Endothelial cell of umbilical vein (primary cell): ENCODE data around the gene NBL1. TPM values are rescaled to one million over a fixed set of nuclear protein-coding genes. Genes with fewer than 3 reads are reported as not detected.

Experiments
- BruUV-seq: library from RNA; stranded (reverse); fragments of 400-500 nt; replicated peaks from 2 replicates; lab custom pipeline; 2021; lab: Mats Ljungman, UMichigan
- CTCF ChIA-PET: fragments of 300-600, 350-600 bp; sonication (Branson Sonifier 250); formaldehyde crosslinking; loops from one replicate; lab custom pipeline; 2021; ENCODE audit warnings: antibody characterized with exemption, inconsistent platforms; lab: Charles Lee
- POLR2A ChIA-PET: fragments of 300-600, 350-600 bp; sonication (Branson Sonifier 250); formaldehyde crosslinking; loops from one replicate; lab custom pipeline; 2021; ENCODE audit warnings: antibody characterized with exemption, inconsistent platforms; lab: Charles Lee
- DNase-seq: peaks from one replicate; pipeline ENCODE4 v3.0.0-alpha.2; 2011; ENCODE audit warnings: low read depth, low spot score
- FAIRE-seq: peaks from 2 replicates; lab custom pipeline; 2011; peaks lifted over from hg19 to GRCh38; lab: Jason Lieb, UNC
- H2AFZ ChIP-seq: 2 replicates; pipeline ENCODE4 v1.6.0; 2012; ENCODE audit warnings: low read depth, low read length, control low read depth, inconsistent platforms
- H3K27ac ChIP-seq: 2 replicates; pipeline ENCODE4 v1.5.1; 2011; ENCODE audit warnings: low read depth, mild to moderate bottlenecking, control low read depth, low read length, moderate library complexity; ENCODE audit not compliant: insufficient read depth
- H3K27me3 ChIP-seq, 2 experiments: 2 replicates each; pipeline versions ENCODE4 v1.6.0 to v1.6.1; 2011; ENCODE audit warnings: low read length in 2 of 2, mixed read lengths in 1 of 2; ENCODE audit not compliant: control insufficient read depth in 2 of 2, insufficient read depth in 2 of 2
- H3K36me3 ChIP-seq, 2 experiments: 2 replicates in 1 of 2; 3 replicates in 1 of 2; pipeline ENCODE4 v1.5.1; 2011; ENCODE audit warnings: low read length in 2 of 2, mild to moderate bottlenecking in 1 of 2, moderate library complexity in 1 of 2; ENCODE audit not compliant: control insufficient read depth in 2 of 2, insufficient read depth in 2 of 2; ENCODE audit errors: extremely low read depth in 1 of 2
- H3K4me1 ChIP-seq: 3 replicates; pipeline ENCODE4 v1.5.1; 2011; ENCODE audit warnings: mild to moderate bottlenecking, low read length; ENCODE audit not compliant: control insufficient read depth, insufficient read depth; ENCODE audit errors: extremely low read depth
- H3K4me2 ChIP-seq: 2 replicates; pipeline ENCODE4 v1.6.1; 2011; ENCODE audit warnings: low read length, control low read depth, mixed read lengths; ENCODE audit not compliant: insufficient read depth
- H3K4me3 ChIP-seq, 3 experiments: fragments of 200-600 bp in 1 of 3; sonication (generic), shearing (Covaris generic) in 1 of 3; replicated peaks in 1 of 3; 2 replicates each; pipeline ENCODE4 v1.5.1; 2011 to 2016; ENCODE audit warnings: control low read depth in 3 of 3, low read length in 3 of 3, mild to moderate bottlenecking in 2 of 3, inconsistent platforms in 1 of 3, low read depth in 1 of 3, moderate library complexity in 1 of 3; ENCODE audit not compliant: insufficient read depth in 1 of 3
- H3K79me2 ChIP-seq: 2 replicates; pipeline ENCODE4 v1.6.0; 2012; ENCODE audit warnings: low read length, inconsistent platforms; ENCODE audit not compliant: control insufficient read depth, insufficient read depth
- H3K9ac ChIP-seq: replicated peaks from 2 replicates; pipeline ENCODE3; 2011; ENCODE audit warnings: low read length, control low read depth; ENCODE audit not compliant: insufficient read depth; ENCODE audit errors: extremely low read depth
- H3K9me1 ChIP-seq: replicated peaks from 3 replicates; pipeline ENCODE4 v1.6.0; 2011; ENCODE audit warnings: mild to moderate bottlenecking, low read length; ENCODE audit not compliant: control insufficient read depth, insufficient read depth; ENCODE audit errors: extremely low read depth
- H3K9me3 ChIP-seq: replicated peaks from 2 replicates; pipeline ENCODE4 v1.5.1; 2012; ENCODE audit warnings: low read length, inconsistent platforms; ENCODE audit not compliant: control insufficient read depth, insufficient read depth
- H4K20me1 ChIP-seq: replicated peaks from 2 replicates; pipeline ENCODE3; 2011; ENCODE audit warnings: mild to moderate bottlenecking, low read length; ENCODE audit not compliant: control insufficient read depth, insufficient read depth; ENCODE audit errors: extremely low read depth
- EZH2 ChIP-seq: IDR thresholded peaks from 2 replicates; pipeline ENCODE4 v1.6.1; 2012; ENCODE audit warnings: borderline replicate concordance, low read depth, mild to moderate bottlenecking, moderate library complexity, low read length, inconsistent platforms; ENCODE audit not compliant: severe bottlenecking
- FOS ChIP-seq: IDR thresholded peaks from 2 replicates; pipeline ENCODE4 v1.6.1; 2011; ENCODE audit warnings: mild to moderate bottlenecking, low read length, moderate library complexity, borderline replicate concordance; ENCODE audit not compliant: insufficient read depth
- GATA2 ChIP-seq: IDR thresholded peaks from 2 replicates; pipeline ENCODE4 v1.7.0; 2011; ENCODE audit warnings: low read depth, mild to moderate bottlenecking, moderate library complexity, mixed read lengths, low read length; ENCODE audit not compliant: insufficient read length, insufficient read depth
- JUN ChIP-seq: IDR thresholded peaks from 2 replicates; pipeline ENCODE4 v1.6.1; 2011; ENCODE audit warnings: borderline replicate concordance, low read depth; ENCODE audit not compliant: insufficient read length, insufficient read depth
- MYC ChIP-seq: IDR thresholded peaks from one replicate; pipeline ENCODE4 v1.6.1; 2011; ENCODE audit warnings: mild to moderate bottlenecking, low read depth, low read length
- POLR2A ChIP-seq: IDR thresholded peaks from 2 replicates; pipeline ENCODE4 v1.6.1; 2012; ENCODE audit warnings: low read depth, mild to moderate bottlenecking, control low read depth, low read length
- POLR2AphosphoS5 ChIP-seq: IDR thresholded peaks from 2 replicates; pipeline ENCODE4 v1.6.1; 2012; ENCODE audit warnings: low read depth, mild to moderate bottlenecking, control low read depth, low read length, moderate library complexity; ENCODE audit not compliant: insufficient read depth
- dilution Hi-C: fragments of 300-500 bp; cut with MboI; formaldehyde crosslinking; loops from one replicate; pipeline ENCODE4 v1.15.0; 2019; ENCODE audit warnings: low sequenced_read_pairs; ENCODE audit not compliant: extremely low pct_ligation_motif_present
- intact Hi-C: fragments of 100-400 bp; cut with micrococcal nuclease; formaldehyde crosslinking; loops from one replicate; pipeline ENCODE4 v1.10.0; 2022
- polyA plus RNA-seq, 4 experiments: library from polyadenylated mRNA; depleted of rRNA in 3 of 4; stranded (reverse) in 3 of 4; unstranded in 1 of 4; fragments of >200 nt; gene quantifications; 2 replicates each; pipeline versions ENCODE4 v1.2.1 to v1.2.3, GENCODE V29; 2011 to 2012; ENCODE audit warnings: missing spikeins in 1 of 4
- total RNA-seq: library from RNA; stranded (reverse); gene quantifications from 2 replicates; pipeline ENCODE4 v1.2.3, GENCODE V29; 2021
- TF ChIP-seq, protein P1 (sequence below), 2 donors: IDR thresholded peaks; 1 replicate in 1 of 2; 2 replicates in 1 of 2; pipeline ENCODE4 v1.5.1; 2011; ENCODE audit warnings: low read length in 2 of 2, mild to moderate bottlenecking in 2 of 2, moderate library complexity in 2 of 2, control low read depth in 1 of 2, inconsistent platforms in 1 of 2, low read depth in 1 of 2; ENCODE audit not compliant: insufficient read depth in 1 of 2; ENCODE audit errors: extremely low read depth in 1 of 2
- TF ChIP-seq, protein P2 (sequence below): IDR thresholded peaks from 2 replicates; pipeline ENCODE4 v1.6.1; 2011; ENCODE audit not compliant: insufficient read depth, insufficient read length

Gene NBL1
- total and polyA plus RNA-seq, 2 donors (not counting 3 experiments of a cell fraction or from before 2014, with no cell fraction given): 36.2 to 40.5 TPM

DNA sequence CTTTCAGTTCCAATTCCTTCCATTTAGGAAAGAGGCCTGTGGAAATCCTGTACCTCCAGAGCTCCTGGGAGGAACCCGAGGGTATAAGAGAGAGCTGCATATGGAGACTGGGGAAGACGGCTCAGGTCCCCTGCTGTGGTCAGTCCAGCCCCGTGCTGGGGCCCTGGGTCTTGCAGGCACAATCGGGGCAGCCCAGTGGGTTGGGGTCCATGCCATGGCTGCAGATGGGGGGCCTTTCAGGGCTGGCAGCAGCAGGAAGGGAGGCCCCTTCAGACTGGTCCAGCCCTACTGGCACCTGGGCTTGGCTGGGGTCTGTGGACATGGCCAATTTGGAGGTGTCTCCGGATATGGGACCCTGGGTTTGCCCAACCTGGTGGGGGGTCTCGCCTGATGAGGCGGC is 38.8 kb downstream of the NBL1 start:
- POLR2A ChIA-PET: no interaction called here
- BruUV-seq: no TSS peak
- Histone ChIP-seq H3K27me3 (no peaks in the 10 kb centered on the region), H3K4me3 (no peak overlapping the region), H3K9ac (no peak overlapping the region), H3K36me3 (no peaks in the 10 kb centered on the region), H3K79me2 (no peaks in the 10 kb centered on the region), H3K4me2 (no peak overlapping the region), H3K9me1 (no peaks in the 10 kb centered on the region), H2AFZ (no peak overlapping the region), H3K27ac (no peak overlapping the region), H3K4me1 (no peaks in the 10 kb centered on the region), H4K20me1 (no peaks in the 10 kb centered on the region), H3K9me3 (no peaks in the 10 kb centered on the region)
- dilution Hi-C loops (no loop called here), intact Hi-C loops (no loop called here)
- no peak for TF ChIP-seq POLR2AphosphoS5
- TF ChIP-seq, protein P1, sequence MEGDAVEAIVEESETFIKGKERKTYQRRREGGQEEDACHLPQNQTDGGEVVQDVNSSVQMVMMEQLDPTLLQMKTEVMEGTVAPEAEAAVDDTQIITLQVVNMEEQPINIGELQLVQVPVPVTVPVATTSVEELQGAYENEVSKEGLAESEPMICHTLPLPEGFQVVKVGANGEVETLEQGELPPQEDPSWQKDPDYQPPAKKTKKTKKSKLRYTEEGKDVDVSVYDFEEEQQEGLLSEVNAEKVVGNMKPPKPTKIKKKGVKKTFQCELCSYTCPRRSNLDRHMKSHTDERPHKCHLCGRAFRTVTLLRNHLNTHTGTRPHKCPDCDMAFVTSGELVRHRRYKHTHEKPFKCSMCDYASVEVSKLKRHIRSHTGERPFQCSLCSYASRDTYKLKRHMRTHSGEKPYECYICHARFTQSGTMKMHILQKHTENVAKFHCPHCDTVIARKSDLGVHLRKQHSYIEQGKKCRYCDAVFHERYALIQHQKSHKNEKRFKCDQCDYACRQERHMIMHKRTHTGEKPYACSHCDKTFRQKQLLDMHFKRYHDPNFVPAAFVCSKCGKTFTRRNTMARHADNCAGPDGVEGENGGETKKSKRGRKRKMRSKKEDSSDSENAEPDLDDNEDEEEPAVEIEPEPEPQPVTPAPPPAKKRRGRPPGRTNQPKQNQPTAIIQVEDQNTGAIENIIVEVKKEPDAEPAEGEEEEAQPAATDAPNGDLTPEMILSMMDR (IDR thresholded peaks at IDR 0.05; ENCODE audit: extremely low read depth in 1 of 2, insufficient read depth in 1 of 2, low read depth in 1 of 2, low read length in 2 of 2): no peak
- TF ChIP-seq, protein P2, sequence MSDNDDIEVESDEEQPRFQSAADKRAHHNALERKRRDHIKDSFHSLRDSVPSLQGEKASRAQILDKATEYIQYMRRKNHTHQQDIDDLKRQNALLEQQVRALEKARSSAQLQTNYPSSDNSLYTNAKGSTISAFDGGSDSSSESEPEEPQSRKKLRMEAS: no peak
- TF ChIP-seq GATA2: no peak
- TF ChIP-seq POLR2A: no peak
- no peak for TF ChIP-seq FOS
- no peak for TF ChIP-seq JUN
- TF ChIP-seq MYC: no peak
- TF ChIP-seq EZH2: no peak
- DNase-seq: no peak
- FAIRE-seq: no peak
- CTCF ChIA-PET: interaction anchor here (0.9 to 2.7 kb wide), 3 partner anchors 15 to 22 kb away, joined by 3 to 12 read pairs (median 3); no protein-coding TSS in a partner anchor
